Renal cortical epithelial cell (primary cell): ENCODE results near the gene FUT1. TPM values are rescaled to one million over a fixed set of nuclear protein-coding genes. Genes with fewer than 3 reads are reported as not detected.

Experiments
- DNase-seq: peaks from one replicate; pipeline ENCODE4 v3.0.0-alpha.2; 2011; ENCODE audit warnings: low read depth
- total RNA-seq: library from RNA; depleted of rRNA; stranded (reverse); fragments of >200 nt; gene quantifications from 2 replicates; pipeline ENCODE4 v1.2.3, GENCODE V29; 2014

FUT1 gene
- total RNA-seq, 1 donor from 2014 or later: 0.05 TPM

DNA sequence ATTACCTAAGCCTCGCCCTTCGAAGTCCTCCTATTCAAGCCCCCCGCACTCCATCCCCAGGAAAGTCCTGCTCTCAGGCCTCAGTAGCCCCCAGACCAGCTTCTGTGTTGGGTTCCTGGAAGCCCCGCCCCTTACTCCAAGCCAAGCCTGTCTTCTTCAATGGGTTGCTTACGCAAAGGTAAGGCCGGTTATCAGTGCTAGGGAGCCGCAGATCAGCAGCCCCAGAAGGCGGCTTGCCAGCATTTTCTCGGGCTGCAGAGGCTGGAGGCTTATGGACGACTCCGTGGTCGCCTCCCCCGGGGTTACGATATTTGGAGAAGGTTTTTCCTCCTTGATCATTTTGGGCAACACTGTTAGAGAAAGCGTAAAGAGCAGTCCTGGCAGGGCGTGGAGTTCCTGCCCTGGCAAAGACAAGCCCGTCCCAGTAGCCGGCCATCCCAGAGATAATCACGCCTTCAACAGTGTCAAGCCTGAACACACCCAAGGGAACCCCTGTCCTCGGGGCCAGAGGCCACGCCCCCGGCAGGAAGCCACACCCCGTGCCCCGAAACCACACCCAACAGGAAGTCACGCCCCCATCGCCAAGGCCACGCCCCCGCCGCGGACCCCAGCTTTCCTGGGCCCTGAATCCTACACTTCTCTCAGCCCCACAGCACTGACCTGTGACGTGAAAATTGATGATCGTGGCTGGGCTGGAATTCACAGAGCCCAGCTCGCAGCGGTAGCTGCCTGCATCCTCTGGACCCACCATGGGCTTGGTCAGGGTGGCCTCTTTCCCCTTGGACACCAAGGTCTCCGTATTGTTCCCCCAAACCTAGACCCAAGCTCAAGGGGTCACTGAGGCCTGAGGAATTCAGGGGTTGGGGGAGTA is 11.1 kb downstream of the FUT1 start:
- no peak for DNase-seq

DNA sequence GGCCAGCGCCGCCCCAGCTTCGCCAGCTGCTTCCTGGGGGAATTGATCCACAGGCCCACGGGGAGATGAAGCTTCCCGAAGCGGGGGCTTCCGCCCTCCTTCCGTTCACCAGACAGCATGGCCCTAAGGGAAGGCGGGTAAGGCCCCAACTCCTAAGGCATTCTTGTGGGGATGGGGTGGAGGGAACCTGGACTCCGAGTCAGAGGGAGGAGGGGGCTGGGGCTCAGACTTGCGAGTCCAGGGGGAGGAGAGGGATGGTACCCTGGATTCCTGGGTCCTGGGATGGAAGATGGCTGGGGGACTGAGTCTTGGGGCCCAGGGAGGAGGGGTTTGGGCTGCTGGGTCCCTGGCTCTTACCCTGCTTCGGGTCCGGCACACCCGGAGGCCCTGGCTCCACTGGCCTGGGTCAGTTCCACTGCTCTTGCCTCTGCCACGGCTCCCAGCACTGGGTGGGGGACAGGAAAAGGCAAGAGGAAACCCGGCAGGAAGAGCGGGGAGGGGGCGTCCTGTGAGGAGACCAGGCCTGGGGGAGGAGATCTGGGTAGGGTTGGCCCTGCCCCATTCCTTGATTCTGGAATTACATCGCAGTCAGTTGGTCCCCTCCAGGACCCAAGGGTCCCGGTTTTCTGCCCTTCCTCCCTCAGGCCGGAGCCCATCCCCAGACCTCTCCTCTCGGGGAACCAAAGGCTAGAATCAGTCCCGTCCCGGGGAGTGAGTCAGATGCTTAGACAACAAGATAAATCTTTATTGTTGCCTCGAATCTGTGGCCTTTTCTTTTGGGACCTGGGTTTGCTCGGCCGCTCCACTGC is 12.1 kb downstream of the FUT1 start, which contains the start of gene RASIP1:
RASIP1 (minus strand) TSS at position 447 of the 809 bp plus-strand sequence; CDS start at position 119, 328 bp downstream.
- DNase-seq: no peak

DNA sequence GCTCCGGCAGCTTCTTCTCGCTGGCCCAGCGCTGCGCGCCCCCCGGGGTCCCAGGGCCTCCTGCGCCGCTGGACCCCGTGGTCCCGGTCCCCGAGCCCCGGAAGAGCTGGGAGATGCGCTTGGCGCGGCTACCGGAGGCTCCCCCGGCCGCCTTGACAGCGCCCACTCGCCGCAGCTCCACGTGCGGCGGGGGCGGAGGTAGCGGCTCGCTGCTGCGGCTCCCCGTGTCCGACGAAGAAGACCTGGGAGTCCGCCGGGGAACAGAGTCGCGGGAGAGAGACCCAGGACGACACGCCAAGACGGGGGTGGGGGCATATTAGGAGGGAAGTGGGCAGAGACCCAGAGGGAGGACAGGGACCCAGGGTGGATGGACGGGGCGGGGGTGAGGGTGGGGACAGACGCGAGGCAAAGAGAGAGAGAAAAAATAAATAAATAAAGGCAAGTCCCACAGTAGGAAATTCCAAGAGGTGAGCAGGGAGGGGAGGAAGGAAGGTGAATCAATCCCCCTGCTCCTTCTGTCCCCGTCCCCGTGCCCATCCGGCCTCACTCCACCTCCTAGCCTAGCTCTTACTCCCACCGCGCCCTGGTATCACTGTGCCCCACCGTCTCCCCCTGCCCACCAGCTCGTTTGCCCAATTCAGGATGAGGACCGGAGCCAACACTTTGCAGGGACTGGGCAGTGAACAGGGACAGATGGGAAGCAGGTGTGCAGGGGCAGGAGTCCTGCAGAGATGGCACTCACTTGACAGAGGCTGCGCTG is 12.9 kb downstream of the FUT1 start:
- no peak for DNase-seq

DNA sequence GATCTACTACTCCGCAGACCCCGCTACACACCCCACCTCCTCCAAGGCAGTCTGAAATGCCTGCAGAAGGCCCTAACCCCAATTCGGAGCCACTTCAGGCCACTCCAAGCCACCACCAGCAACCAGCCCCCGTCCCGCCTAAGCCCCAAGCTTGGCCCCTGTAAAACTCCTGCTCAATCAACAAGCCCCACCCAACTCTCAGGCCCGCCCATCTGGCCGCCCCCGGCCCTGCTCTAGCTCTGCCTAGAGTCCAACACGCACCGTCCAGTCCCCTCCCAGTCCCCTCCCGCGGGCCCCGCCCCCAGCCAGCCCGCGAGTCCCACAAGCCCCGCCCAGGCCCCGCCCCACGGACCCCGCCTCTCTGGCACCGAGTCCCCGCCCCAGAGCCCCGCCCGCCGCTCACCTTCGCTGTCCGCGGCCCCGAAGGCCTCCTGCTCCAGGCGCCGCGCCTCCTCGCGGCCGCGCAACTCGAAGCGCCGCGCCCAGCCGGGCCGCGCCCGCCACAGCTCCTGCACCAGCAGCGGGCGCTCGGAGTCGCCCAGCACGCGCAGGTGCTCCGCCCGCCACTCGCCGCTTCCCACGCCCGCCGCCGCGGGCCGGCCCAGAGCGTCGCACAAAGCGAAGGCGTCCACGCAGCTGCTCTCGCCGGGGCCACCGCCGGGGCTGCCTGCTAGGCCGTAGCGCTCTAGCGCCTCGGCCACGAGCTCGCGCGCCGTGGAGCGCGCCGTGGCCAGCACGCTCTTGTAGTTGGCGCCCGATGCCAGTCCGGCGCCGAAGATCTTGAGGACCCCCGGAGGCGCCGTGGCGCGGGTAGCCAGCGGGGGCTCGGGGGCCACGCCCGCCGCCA is 13.7 kb downstream of the FUT1 start:
- DNase-seq: peak; percentile 61

GRCh38 chr19:48737360-48737998 is 15.0 kb downstream of the FUT1 start:
- DNase-seq: no peak

DNA sequence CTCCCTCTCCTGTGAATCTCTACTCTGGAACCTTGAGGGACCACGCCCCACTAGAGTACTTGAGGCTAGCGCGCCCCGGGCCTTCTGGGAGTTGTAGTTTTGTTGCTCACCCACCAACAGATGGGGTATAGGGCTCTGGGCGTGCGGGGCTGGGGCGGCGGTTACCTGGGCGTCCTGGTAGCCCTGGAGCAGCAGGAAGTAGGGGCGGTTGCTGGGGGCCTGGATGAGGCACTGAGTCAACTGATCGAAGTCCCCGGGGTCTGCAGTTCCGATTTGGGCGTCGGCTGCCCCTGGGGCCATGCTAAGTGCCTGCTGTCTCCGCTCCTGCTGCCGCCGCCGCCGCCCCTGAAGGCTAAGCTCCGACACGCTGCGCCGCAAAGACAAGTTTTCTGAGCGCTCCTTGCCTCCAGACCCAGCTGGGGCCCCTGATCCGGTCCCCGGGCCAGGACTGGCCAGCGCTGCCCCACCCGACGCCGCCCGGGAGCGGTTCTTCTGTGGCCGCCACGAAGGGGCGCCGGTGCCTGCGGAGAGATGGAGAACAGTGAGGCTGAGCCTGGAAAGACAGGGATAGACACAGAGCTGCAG is 17.3 kb downstream of the FUT1 start:
- DNase-seq: peak; percentile 13

DNA sequence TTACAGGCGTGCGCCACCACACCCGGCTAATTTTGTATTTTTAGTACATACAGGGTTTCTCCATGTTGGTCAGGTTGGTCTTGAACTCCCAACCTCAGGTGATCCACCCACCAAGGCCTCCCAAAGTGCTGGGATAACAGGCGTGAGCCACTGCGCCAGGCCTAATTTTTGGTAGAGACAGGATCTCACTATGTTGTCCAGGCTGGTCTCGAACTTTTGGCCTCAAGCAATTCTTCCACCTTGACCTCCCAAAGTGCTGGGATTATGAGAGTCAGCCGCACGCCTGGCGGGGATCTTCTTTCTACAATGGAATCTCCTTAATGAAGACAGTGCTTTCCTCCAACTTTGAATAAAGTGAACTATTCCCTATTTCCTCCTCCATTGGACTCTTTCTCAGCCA is 17.8 kb downstream of the FUT1 start:
- DNase-seq: no peak

DNA sequence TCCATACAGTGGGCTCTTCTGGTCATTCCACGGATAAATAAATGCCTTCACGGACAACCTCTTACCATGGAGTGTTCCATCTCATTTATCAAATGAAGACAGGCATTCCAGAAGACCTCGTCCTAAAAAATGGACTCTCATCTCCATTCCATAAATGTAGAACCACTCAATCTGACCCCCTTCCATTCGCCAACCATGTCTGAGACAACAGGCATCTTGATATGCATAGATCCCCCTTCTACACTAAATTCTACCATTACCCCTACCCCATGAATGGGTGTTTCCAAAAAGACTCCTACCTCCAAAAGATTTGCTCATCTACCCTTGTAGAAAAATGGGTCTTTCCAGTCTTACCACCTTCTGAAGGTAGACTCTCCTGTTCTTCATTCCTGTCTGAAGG is 21.0 kb downstream of the FUT1 start:
- no peak for DNase-seq

DNA sequence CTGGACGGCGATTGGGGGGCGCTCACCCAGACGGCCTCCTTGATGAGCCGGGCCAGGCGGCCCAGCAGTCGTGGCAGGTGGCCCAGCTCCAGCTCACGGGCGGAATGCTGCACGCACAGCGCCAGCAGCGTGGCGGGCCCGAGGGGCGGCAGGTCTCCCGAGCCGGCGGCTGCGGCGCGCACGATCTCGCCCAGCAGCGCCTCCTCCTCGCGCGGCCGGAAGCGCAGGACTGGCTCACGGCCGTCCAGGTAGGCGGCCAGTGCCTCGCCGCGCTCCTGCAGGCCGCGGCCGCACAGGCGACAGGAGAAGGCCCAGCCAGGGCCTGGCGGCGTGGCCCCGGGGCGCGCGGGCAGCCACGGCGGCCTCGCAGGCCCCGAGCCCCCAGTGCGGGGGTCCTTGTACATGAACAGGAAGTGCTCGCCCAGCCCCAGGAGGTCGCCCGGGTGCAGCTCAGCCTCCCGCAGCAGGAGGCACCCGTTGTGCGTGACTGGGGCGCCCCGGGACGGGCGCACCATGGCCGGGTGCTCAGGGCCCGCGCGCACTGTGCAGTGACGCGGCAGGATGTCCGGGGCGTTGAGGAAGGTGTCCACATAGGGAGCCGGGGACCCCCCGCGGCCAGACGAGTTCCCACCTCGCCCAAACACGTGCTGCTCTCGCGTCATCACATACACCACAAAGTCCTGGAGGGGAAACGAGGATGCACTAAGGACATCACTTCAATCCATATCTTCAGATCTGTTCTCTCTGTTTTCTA is 23.4 kb downstream of the FUT1 start:
- DNase-seq: no peak

- no peak for DNase-seq
These were observed 25.9 kb downstream of the FUT1 start for GRCh38 chr19:48726556-48726955.

- DNase-seq: peak; percentile 70
These were observed 27.4 kb downstream of the FUT1 start for GRCh38 chr19:48724796-48725753.

GRCh38 chr19:48722196-48722708 is 30.2 kb downstream of the FUT1 start:
- DNase-seq: no peak

GRCh38 chr19:48720613-48721296 is 31.7 kb downstream of the FUT1 start:
- peak; percentile 98 for DNase-seq

GRCh38 chr19:48720251-48720612 is 32.2 kb downstream of the FUT1 start:
- no peak for DNase-seq

DNA sequence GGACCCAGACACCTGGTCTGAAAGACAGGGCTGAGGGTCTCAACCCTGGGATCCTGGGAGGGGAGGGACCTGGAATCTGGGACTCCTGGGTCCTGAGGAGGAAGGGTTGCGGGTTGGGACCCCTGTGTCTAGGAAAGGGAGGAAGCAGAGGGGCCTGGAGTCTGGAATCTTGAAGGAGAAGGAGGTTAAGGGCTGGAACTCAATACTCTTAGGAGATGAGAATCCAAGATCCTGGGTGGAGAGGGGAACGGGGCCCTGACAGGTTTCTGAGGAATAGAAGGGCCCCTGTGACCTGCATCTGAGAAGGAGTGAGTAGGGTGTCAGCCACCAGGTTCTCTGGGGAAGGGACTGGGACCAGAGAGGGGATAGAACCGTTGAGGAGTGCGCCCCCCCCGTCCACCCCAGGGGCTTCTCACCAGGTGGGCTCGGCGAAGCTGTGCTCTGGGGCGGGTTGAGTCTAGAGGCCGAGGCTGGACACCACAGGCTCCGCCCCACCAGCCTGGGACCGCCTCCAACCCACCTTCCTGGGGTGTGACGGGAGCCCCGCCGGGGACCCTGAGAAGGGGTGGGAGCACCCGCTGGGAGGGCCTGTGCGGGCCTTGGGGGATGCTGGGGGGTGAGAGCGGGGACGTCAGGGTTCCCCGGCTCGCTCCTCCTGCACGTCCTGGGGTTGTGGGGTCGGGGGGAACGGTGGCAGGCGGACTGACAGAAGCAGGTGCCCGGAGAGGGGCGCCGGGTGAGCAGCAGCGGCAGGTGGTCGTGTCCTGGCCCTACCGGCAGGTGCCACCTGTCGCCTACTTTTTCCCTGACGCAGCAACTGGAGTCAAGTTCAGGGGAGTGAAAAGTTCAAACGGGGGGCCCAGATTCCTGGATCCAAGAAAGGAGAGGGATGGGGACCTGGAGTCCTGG is 32.9 kb downstream of the FUT1 start, which contains the start of gene MAMSTR:
MAMSTR (minus strand) TSS at position 463 of the 909 bp plus-strand sequence. CDS start 694 bp downstream, outside the sequence.
- no peak for DNase-seq

DNA sequence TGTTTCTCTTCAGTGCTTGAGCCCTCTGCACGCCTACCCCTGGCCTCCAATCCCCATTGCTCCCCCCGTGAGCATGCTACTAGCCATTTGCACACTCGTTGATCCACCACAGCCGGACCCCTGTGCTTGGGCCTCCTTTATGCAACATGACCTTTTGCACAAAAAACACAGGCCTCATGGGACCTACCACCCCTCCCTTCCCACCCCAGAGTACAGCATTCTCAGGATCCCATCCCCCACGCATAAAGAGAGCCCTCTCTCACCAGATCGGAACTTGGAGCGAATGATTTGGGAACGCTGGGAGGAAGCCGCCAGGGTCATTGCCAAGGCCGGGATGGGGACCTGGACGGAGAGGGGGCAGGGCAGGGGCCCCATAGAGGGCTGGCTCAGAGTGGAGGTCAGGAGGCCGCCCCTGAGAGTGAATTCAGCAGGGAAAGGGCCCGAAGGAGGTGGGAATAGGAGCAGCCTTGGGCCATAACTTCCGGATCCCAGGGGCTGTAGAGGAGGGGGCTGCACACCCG is 33.7 kb downstream of the FUT1 start:
- DNase-seq: no peak
